ENCODE results near the gene AHDC1.
A peak's percentile ranks its signal among the peaks of the same experiment; 100 is the strongest.

DNA sequence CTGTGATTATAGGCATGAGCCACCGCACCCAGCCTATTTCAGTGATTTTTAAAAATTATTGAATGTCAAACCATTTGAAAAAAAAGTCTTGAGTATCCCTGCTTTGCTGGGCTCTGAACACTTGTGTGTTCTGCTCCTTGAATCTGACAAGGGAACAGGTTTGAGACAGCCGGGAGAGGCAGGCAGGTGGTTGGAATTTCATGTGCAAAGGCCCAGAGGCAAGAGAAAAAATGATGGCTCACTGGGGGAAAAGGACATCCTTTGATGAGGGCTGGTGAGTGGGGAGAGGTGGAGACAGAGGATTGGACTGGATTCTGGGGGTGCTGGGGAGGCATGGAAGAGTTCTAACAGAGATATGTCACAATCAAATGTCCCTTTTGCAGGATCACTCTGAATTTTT, 100.9 kb downstream of the AHDC1 start:
- TF ChIP-seq, protein P1, sequence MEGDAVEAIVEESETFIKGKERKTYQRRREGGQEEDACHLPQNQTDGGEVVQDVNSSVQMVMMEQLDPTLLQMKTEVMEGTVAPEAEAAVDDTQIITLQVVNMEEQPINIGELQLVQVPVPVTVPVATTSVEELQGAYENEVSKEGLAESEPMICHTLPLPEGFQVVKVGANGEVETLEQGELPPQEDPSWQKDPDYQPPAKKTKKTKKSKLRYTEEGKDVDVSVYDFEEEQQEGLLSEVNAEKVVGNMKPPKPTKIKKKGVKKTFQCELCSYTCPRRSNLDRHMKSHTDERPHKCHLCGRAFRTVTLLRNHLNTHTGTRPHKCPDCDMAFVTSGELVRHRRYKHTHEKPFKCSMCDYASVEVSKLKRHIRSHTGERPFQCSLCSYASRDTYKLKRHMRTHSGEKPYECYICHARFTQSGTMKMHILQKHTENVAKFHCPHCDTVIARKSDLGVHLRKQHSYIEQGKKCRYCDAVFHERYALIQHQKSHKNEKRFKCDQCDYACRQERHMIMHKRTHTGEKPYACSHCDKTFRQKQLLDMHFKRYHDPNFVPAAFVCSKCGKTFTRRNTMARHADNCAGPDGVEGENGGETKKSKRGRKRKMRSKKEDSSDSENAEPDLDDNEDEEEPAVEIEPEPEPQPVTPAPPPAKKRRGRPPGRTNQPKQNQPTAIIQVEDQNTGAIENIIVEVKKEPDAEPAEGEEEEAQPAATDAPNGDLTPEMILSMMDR (IDR thresholded peaks at IDR 0.05) = no peak
- TF ChIP-seq EP300 (IDR thresholded peaks at IDR 0.05) = no peak
- TF ChIP-seq POLR2A (IDR thresholded peaks at IDR 0.05) = peak; percentile 17

Data from ovary (tissue), 3 donors.